ENCODE results near the gene KCNIP1. TPM values are rescaled to one million over a fixed set of nuclear protein-coding genes. Genes with fewer than 3 reads are reported as not detected.

KCNIP1 gene
- total and polyA plus RNA-seq, 8 donors: 0.20 to 0.73 (median 0.31) TPM; not detected in 3

- H3K4me1 ChIP-seq: peaks cover 27 to 63% (median 43%) of the 10 kb centered on the region in 4 donors
- peaks cover 0 to 2% (median 0%) of the 10 kb centered on the region in 3 donors for H3K27me3 ChIP-seq
- no peaks in the 10 kb centered on the region for H3K36me3 ChIP-seq
- 34 to 51% (median 44%) methylated on average over 7 of the region's 7 CpGs for WGBS, 5 donors
- peak; percentile 49 to 85 for DNase-seq
- H3K9me3 ChIP-seq: no peaks in the 10 kb centered on the region
- no peak overlapping the region for H3K4me3 ChIP-seq
- intact Hi-C loops (cut with DNase I; ENCODE audit: low total_unique reads): no loop called here
- peak in 2 of 3 donors; percentile 44 to 53 for TF ChIP-seq POLR2AphosphoS5 (IDR thresholded peaks at IDR 0.05)
- TF ChIP-seq CTCF (IDR thresholded peaks at IDR 0.05): no peak
- H3K27ac ChIP-seq: peak overlapping the region; percentile 78 to 88 (median 81)
These were observed 252.0 kb downstream of the KCNIP1 start for GRCh38 chr5:170755679-170756456.

GRCh38 chr5:170756691-170757090 is 252.9 kb downstream of the KCNIP1 start:
- TF ChIP-seq EP300 (IDR thresholded peaks at IDR 0.05): no peak
- no peak for TF ChIP-seq CTCF (IDR thresholded peaks at IDR 0.05)
- TF ChIP-seq POLR2A (IDR thresholded peaks at IDR 0.05): no peak
- no peak for TF ChIP-seq POLR2AphosphoS5 (IDR thresholded peaks at IDR 0.05)
- WGBS, 5 donors: 42 to 60% (median 50%) methylated on average over 8 of the region's 8 CpGs
- Histone ChIP-seq H3K27ac (peak overlapping the region; percentile 75 to 88 (median 80)), H3K27me3 (no peaks in the 10 kb centered on the region), H3K36me3 (no peaks in the 10 kb centered on the region), H3K9me3 (no peaks in the 10 kb centered on the region), H3K4me1 (peaks cover 27 to 56% (median 39%) of the 10 kb centered on the region in 4 donors), H3K4me3 (no peak overlapping the region)
- DNase-seq: no peak
- intact Hi-C loops (cut with DNase I; ENCODE audit: low total_unique reads): no loop called here

GRCh38 chr5:170757182-170757601 is 253.4 kb downstream of the KCNIP1 start:
- Histone ChIP-seq H3K4me1 (peaks cover 25 to 51% (median 37%) of the 10 kb centered on the region in 4 donors), H3K27ac (peak overlapping the region; percentile 70 to 88 (median 80)), H3K27me3 (no peaks in the 10 kb centered on the region), H3K36me3 (no peaks in the 10 kb centered on the region), H3K9me3 (no peaks in the 10 kb centered on the region), H3K4me3 (no peak overlapping the region)
- intact Hi-C loops (cut with DNase I; ENCODE audit: low total_unique reads): no loop called here
- TF ChIP-seq POLR2AphosphoS5 (IDR thresholded peaks at IDR 0.05) (peak in 2 of 3 donors; percentile 15 to 76), CTCF (IDR thresholded peaks at IDR 0.05) (no peak), POLR2A (IDR thresholded peaks at IDR 0.05) (no peak)
- DNase-seq: peak; percentile 66 to 76
- 12 to 22% (median 15%) methylated on average over 4 of the region's 4 CpGs for WGBS, 5 donors

- no peaks in the 10 kb centered on the region for H3K27me3 ChIP-seq
- no peaks in the 10 kb centered on the region for H3K9me3 ChIP-seq
- no peaks in the 10 kb centered on the region for H3K36me3 ChIP-seq
- H3K4me3 ChIP-seq: no peak overlapping the region
- no peak for TF ChIP-seq POLR2A (IDR thresholded peaks at IDR 0.05)
- TF ChIP-seq CTCF (IDR thresholded peaks at IDR 0.05): no peak
- TF ChIP-seq EP300 (IDR thresholded peaks at IDR 0.05): no peak
- no peak for TF ChIP-seq POLR2AphosphoS5 (IDR thresholded peaks at IDR 0.05)
- H3K4me1 ChIP-seq: peaks cover 21 to 47% (median 36%) of the 10 kb centered on the region in 4 donors
- H3K27ac ChIP-seq: peak overlapping the region; percentile 70 to 88 (median 80)
- intact Hi-C loops (cut with DNase I; ENCODE audit: low total_unique reads): no loop called here
- 34 to 58% (median 45%) methylated on average over 2 of the region's 2 CpGs for WGBS, 5 donors
- no peak for DNase-seq
These were observed 253.8 kb downstream of the KCNIP1 start for GRCh38 chr5:170757669-170758068.

All from stomach (tissue), 9 donors.